Sigmoid colon (tissue), 4 donors: ENCODE data around the gene MPZ.

Experiments used
- CTCF ChIP-seq, 4 experiments: fragments of 450-650 bp in 3 of 4; fragments of 200-600 bp in 1 of 4; IDR thresholded peaks; one replicate each; pipeline ENCODE4 v1.5.1; 2016 to 2019; ENCODE audit warnings: antibody characterized with exemption in 4 of 4, mild to moderate bottlenecking in 3 of 4, moderate library complexity in 2 of 4
- EP300 ChIP-seq, 4 donors: sonication (generic); formaldehyde crosslinking; IDR thresholded peaks; one replicate each; pipeline ENCODE4 v1.6.1; 2017; ENCODE audit warnings: antibody characterized with exemption in 4 of 4
- POLR2A ChIP-seq, 2 donors: fragments of 450-650 bp; IDR thresholded peaks; one replicate each; pipeline ENCODE4 v1.6.1; 2016; ENCODE audit warnings: antibody characterized with exemption in 2 of 2, mild to moderate bottlenecking in 2 of 2, moderate library complexity in 2 of 2
- POLR2AphosphoS5 ChIP-seq, 4 donors: sonication (generic); formaldehyde crosslinking; IDR thresholded peaks; one replicate each; pipeline ENCODE4 v1.6.1; 2017; ENCODE audit warnings: antibody characterized with exemption in 4 of 4

GRCh38 chr1:161282991-161283390 is 26.8 kb downstream of the MPZ start:
- TF ChIP-seq CTCF (IDR thresholded peaks at IDR 0.05) (no peak), POLR2AphosphoS5 (IDR thresholded peaks at IDR 0.05) (no peak), POLR2A (IDR thresholded peaks at IDR 0.05) (no peak), EP300 (IDR thresholded peaks at IDR 0.05) (no peak)
